ENCODE measurements around the gene LMTK2.

LMTK2 gene

GRCh38 chr7:98222533-98223195 is 116.0 kb downstream of the LMTK2 start:
- no peak for DNase-seq

- no peak for DNase-seq
These were observed 116.8 kb downstream of the LMTK2 start for GRCh38 chr7:98223351-98223897.

GRCh38 chr7:98223898-98224700 is 117.4 kb downstream of the LMTK2 start:
- no peak for DNase-seq

GRCh38 chr7:98224701-98225181 is 118.1 kb downstream of the LMTK2 start:
- no peak for DNase-seq

- DNase-seq: no peak
These were observed 119.4 kb downstream of the LMTK2 start for GRCh38 chr7:98225913-98226614.

- no peak for DNase-seq
These were observed 121.3 kb downstream of the LMTK2 start for GRCh38 chr7:98227939-98228338.

GRCh38 chr7:98228801-98229200 is 122.1 kb downstream of the LMTK2 start:
- DNase-seq: no peak

GRCh38 chr7:98229441-98229840 is 122.8 kb downstream of the LMTK2 start:
- no peak for DNase-seq

GRCh38 chr7:98229991-98230745 is 123.5 kb downstream of the LMTK2 start:
- DNase-seq: no peak

GRCh38 chr7:98230746-98231471 is 124.2 kb downstream of the LMTK2 start:
- no peak for DNase-seq

GRCh38 chr7:98231493-98232262 is 125.0 kb downstream of the LMTK2 start:
- DNase-seq: no peak

GRCh38 chr7:98232263-98232585 is 125.6 kb downstream of the LMTK2 start:
- no peak for DNase-seq

GRCh38 chr7:98232799-98233198 is 126.1 kb downstream of the LMTK2 start:
- DNase-seq: no peak

- no peak for DNase-seq
These were observed 126.8 kb downstream of the LMTK2 start for GRCh38 chr7:98233219-98234070.

- DNase-seq: no peak
These were observed 127.9 kb downstream of the LMTK2 start for GRCh38 chr7:98234429-98235147.

- DNase-seq: no peak
These were observed 129.2 kb downstream of the LMTK2 start for GRCh38 chr7:98235901-98236300.

GRCh38 chr7:98236355-98237185 is 129.9 kb downstream of the LMTK2 start:
- no peak for DNase-seq

GRCh38 chr7:98238076-98238475 is 131.4 kb downstream of the LMTK2 start:
- DNase-seq: no peak

GRCh38 chr7:98238976-98239375 is 132.3 kb downstream of the LMTK2 start:
- no peak for DNase-seq

All from fibroblast of skin of right quadriceps (primary cell).